Measurements from ENCODE around the gene NUP43.
"Not testable (repeated sequence)": the region's sequence is repeated elsewhere in the genome, so short reads cannot be mapped to it uniquely, and the experiment has no call there.

- not testable (repeated sequence) for TF ChIP-seq CTCF (IDR thresholded peaks at IDR 0.05); EZH2 (IDR thresholded peaks at IDR 0.05; ENCODE audit: borderline replicate concordance, insufficient read depth, low read depth, low read length, poor library complexity, severe bottlenecking)
Observed at GRCh38 chr6:149745252-149745651, 1.1 kb downstream of the NUP43 start.

All from B cell (primary cell).